ENCODE data around the gene ZDHHC8.

DNA sequence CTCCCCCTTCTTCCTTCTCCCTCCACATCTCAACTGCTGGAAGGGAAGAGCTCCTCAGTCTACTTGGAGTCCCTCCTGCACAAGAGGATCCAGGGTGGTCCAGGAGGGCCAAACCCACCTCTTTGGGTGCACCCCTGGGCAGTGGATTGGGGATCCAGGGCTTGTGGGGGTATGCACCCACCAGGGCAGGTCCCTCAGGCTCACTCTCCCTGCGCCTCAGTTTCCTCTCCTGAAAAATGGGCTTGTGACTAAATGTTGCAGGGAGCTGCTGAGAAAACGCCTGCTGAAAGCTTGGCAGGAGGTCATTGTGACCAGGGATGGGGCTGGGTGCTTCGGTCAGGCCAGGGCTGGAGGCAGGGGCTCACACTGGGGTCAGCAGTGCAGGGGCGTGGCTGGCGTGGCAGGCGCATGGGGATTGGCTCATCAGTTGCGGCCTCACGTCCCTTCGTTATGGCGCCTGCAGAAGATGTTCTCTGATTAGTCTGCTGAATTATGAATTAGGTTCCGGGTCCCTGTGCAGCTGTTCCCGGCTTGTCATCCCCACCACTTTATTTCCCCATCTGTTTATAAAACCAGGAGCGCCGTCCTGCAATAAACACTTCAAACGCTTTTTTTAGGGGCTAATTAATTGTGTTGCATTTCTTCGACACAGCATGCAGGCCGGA is 44.9 kb downstream of the ZDHHC8 start:
- TF ChIP-seq, protein P1, sequence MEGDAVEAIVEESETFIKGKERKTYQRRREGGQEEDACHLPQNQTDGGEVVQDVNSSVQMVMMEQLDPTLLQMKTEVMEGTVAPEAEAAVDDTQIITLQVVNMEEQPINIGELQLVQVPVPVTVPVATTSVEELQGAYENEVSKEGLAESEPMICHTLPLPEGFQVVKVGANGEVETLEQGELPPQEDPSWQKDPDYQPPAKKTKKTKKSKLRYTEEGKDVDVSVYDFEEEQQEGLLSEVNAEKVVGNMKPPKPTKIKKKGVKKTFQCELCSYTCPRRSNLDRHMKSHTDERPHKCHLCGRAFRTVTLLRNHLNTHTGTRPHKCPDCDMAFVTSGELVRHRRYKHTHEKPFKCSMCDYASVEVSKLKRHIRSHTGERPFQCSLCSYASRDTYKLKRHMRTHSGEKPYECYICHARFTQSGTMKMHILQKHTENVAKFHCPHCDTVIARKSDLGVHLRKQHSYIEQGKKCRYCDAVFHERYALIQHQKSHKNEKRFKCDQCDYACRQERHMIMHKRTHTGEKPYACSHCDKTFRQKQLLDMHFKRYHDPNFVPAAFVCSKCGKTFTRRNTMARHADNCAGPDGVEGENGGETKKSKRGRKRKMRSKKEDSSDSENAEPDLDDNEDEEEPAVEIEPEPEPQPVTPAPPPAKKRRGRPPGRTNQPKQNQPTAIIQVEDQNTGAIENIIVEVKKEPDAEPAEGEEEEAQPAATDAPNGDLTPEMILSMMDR (IDR thresholded peaks at IDR 0.05; ENCODE audit: extremely low read depth in 1 of 2, insufficient read depth in 1 of 2, low read depth in 1 of 2, low read length in 2 of 2) = no peak
- TF ChIP-seq JUN (IDR thresholded peaks at IDR 0.05; ENCODE audit: borderline replicate concordance, insufficient read depth, insufficient read length, low read depth) (no peak), EZH2 (IDR thresholded peaks at IDR 0.05; ENCODE audit: borderline replicate concordance, low read depth, low read length, severe bottlenecking) (no peak), POLR2AphosphoS5 (IDR thresholded peaks at IDR 0.05; ENCODE audit: insufficient read depth, low read depth, low read length) (no peak), POLR2A (IDR thresholded peaks at IDR 0.05; ENCODE audit: low read depth, low read length) (no peak), FOS (IDR thresholded peaks at IDR 0.05; ENCODE audit: borderline replicate concordance, insufficient read depth, low read length) (no peak), MYC (IDR thresholded peaks at IDR 0.05; ENCODE audit: low read depth, low read length) (no peak), GATA2 (IDR thresholded peaks at IDR 0.05; ENCODE audit: insufficient read depth, insufficient read length, low read depth, low read length) (no peak)
- TF ChIP-seq, protein P2, sequence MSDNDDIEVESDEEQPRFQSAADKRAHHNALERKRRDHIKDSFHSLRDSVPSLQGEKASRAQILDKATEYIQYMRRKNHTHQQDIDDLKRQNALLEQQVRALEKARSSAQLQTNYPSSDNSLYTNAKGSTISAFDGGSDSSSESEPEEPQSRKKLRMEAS (IDR thresholded peaks at IDR 0.05; ENCODE audit: insufficient read depth, insufficient read length) = no peak
